GM21737 (cell line): ENCODE measurements around the gene YOD1.

Source experiments
- ATAC-seq: cut with Tn5 transposase; IDR thresholded peaks from one replicate; pipeline ENCODE4 v1.9.1; 2021; ENCODE audit warnings: mild to moderate bottlenecking, moderate library complexity; ENCODE audit not compliant: unreplicated experiment

YOD1 gene

DNA sequence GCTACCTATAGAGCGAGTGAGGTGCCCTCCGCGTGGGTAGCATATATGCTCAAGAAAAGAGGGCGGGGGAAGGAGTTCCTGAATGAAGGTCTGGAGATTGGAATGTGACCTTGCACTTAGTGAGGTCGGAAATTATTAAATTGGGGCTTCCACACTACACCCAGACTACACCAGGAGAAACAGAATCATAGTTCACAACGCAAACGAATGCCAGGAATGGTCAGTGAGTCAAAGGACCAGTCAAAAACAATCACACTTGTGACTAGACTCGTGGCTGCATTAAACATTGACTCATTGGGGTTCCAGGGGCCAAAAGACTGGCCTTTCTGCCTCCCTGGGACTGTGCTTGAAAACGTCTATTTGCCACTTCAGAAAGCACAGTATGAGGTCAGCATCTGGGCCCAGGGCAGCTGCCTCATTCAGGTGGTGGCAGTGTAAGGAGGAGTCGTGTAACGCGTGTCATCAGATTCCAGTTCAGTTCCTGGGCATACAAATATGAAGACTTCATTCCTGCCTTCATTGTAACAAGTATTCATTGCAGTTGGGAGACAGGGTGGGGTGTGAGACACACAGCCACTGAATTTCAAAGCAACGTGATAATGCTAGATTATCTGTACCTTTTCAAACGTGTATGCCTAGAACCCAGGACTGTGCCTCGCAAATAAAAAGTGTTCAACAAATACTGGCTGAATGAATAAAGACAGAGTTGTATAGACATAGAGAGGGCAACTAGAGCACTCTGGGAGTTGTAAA, at the start of gene YOD1:
Gene YOD1 (minus strand): TSS at position 18 of the 753 bp plus-strand sequence. CDS start 178 bp downstream, outside the sequence.
- ATAC-seq: no peak

DNA sequence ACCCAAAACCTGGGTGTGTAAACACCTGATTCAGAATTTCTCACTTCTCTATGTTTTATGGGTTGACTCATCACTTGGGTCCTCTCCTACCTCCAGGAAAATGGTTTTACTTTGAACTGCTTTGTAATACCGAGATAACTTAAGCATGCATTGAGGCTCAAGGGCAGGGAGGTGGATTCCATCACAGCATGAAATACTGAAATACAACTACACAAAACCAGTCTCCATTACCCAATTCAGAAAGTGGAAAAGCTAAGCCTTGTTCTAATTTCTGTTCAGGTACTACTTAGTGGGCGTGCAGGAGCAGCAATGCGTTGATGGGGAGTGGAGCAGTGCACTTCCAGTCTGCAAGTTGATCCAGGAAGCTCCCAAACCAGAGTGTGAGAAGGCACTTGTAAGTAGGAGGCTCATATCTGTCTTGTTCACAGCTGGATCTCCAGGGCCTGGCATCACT, 46.9 kb upstream of the YOD1 start:
- ATAC-seq: no peak

DNA sequence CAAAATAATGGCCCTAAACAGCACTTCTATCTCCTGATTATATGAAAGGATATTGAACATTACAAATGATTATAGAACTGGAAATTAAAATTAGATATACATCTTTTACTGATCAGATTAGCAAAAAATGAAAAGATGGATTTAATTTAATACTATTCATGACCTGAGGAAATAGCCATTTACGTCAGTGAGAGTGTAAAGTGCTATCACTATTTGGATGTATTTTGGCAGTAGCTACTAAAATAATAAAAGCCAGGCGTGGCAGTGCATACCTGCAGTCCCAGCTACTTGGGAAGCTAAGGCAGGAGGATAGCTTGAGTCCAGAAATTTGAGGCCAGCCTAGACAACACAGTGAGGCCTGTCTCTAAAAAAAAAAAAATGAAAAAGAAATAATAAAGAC, 42.9 kb upstream of the YOD1 start:
- no peak for ATAC-seq

DNA sequence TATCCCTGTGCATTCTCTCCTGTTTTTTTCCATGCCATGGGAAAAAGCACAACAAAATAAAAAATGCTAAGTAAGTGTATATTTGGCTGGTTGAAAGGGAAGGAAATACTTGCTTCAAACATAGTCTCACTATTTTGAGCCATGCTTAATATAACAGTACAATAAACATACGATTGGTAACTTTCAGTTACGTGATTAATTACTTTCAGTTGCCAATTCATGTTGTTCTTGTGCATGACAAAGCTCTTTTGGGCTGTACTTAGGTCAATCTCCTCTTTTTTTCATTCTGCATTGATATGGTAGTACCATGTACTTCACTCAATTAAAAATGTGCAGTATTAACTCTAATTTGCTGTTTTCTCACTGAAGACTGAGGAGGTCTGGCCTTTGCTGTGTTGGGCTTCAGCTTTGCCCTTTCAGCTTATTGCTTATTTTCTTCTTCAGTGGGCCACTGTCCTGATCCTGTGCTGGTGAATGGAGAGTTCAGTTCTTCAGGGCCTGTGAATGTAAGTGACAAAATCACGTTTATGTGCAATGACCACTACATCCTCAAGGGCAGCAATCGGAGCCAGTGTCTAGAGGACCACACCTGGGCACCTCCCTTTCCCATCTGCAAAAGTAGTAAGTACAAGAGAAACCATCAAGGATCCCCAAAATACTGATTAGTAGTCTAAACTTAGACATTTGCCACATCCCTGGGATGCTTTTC, 40.3 kb upstream of the YOD1 start:
- no peak for ATAC-seq

DNA sequence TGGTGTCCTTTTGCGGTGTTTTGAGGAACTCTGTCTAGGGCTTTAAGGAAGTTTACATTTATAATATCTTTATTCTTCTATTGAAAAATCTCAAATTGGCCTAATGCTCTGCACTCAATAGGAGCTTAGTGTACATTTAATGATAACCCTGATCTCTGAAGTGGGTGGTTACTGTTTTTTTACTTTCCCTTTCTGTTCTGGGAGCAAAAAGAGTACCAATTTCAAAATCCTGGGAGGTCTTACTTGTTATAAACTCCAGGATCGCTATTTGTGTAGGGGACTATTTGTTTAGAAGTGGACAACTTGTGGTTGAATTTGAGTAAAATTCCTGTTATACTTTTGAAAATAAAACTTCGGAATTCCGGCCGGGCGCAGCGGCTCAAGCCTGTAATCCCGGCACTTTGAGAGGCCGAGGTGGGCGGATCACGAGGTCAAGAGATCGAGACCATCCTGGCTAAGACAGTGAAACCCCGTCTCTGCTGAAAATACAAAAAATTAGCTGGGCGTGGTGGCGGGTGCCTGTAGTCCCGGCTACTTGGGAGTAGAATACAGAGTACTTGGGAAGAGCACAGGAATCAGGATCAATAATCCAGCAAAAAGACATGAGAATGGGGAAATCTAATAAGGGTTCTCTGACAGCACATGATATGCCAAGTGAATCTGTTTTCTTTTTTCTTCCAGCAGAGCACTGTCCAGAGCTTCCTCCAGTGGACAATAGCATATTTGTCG, 38.8 kb upstream of the YOD1 start:
- ATAC-seq: no peak

DNA sequence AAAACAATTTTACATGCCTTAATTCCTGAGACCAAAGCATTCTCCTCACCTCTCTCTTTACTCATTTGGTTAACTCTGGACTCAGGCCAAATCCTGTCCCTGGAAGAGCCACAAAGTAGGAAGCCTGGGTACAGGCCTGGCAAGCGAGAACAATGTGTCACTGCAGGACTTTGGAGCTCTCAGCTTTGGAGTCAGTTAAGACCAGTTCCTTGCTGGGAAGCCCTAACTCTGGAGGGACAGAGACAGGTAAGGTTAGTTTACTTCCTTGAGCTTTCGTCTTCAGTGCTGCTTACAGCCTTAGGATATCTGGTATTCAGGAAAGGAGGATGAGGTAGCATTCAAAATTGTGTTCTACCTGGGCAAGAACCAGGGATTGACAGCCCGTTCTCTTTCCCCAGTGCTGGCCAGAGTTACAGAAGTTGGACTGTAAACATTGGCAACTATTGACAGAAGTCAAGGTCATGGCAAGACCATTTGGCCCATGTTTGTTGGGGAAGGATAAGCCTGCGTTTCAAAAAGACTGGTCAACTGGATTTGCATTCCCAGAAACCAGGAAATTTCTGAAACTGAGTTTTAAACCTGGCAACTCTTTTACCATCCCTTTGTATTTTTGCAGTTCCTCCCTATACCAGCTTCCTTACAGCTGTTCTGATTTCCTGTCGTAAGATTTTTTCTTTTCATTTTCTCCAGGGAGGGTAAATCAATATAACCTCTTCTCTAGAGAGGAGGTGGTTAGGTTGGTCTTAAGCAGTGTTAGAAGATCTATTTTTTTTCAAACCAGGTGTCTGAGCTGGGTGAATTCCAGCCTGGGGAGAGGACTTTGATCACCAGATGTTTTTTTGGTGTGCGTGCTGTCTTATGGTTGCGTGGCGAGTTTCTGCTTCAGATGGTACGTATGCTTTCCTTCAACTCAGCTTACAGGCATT, 38.0 kb upstream of the YOD1 start, which contains the start of gene C4BPB:
Gene C4BPB (plus strand): TSS at position 160 of the 926 bp plus-strand sequence. CDS start 672 bp downstream, at position 832.
- no peak for ATAC-seq

DNA sequence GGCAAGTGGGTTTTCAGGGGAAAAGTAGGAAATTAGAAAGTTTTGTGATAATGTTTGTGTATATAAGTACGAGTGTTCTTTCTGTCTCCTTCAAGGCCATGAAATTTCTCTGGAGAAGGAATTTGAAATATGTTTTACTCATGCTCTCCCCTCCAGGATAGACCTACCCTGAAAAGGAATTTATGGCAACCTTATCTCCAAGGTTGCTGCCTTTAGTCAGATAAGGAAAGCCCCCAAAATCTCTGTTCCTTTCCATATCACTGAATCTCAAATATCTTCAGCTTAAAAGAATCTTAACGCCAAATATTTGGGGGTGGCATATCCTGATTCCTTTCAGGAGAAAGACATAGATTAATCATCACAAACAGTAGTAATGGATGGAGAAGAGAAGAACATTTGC, 37.2 kb upstream of the YOD1 start:
- ATAC-seq: no peak

DNA sequence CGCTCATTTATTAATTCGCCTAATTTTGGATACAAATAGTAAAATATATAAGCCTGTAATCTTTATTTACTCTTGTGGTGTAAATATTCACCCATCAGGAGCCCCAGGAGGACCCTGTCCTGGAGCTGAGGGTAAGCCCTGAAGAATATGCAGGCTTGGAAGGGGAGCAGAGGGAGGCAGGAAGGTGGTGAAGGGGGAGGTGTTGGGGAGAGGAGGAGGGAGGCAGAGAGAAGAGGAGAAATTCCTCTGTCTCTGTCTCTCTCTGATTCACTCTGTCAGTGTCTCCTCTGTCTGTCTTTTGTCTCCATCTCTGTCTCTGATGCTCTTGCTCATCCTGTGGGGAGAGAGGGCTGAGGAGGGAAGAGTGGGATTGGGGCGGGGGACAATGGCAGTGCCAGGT, 34.9 kb upstream of the YOD1 start:
- no peak for ATAC-seq

DNA sequence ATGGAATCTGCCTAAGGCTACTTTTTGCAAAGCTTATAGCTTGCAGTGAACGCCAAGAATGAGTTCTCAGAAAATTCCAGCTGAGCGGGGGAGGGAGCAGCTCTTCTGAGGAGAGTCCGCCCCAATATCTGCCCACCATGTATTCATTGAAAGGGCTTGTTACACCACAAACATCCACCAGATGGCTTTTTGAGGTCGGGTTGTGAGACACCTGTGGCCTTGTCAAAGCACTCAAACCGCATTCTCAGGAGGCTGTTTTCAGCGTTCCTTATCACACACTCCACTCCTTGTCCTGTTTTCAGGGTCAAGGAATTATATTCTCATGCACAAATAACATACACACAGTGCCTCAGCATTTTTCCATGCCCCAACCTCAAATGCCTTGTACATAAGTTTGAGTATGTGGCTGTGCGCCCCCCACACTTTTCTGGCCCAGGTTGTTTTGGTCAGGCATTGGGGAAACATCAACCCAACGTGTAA, 33.7 kb upstream of the YOD1 start:
- no peak for ATAC-seq

DNA sequence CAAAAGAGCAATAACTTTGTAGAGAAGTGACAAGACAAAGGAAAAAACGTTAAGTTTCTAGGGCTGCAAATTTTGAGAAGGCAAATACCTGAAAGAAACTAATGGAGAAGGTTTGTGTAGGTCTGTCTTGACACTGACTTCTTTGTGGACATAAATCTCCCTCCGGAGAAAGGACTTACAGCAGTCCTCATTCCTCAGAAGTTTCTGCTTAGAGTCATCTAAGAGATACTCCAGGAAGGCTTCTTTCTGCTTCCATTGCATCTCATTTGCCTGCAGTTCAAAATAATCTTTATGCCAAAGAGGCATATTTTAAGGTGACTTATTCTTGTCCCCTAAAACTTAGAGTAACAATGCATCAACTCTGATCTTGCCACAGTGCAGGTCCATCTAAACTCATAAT, 33.2 kb upstream of the YOD1 start:
- no peak for ATAC-seq

DNA sequence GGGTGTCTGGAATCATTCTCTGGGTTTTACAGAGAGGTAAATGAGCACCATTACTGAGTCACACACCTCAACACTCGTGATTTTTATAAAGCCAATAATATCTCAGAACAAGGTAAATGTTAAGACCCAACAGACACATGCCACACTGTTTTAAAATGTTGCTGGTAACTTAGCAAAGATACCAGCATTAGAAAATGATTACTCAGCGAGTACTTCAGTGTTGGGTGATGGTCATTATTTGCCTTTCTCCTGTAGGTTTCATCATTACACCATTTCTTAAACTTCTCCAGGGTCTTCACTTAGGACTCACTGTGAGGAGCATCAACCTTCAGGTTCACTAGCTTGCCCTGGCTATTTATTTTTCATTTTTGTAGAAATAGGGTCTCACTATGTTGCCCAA, 30.8 kb upstream of the YOD1 start:
- ATAC-seq: no peak

DNA sequence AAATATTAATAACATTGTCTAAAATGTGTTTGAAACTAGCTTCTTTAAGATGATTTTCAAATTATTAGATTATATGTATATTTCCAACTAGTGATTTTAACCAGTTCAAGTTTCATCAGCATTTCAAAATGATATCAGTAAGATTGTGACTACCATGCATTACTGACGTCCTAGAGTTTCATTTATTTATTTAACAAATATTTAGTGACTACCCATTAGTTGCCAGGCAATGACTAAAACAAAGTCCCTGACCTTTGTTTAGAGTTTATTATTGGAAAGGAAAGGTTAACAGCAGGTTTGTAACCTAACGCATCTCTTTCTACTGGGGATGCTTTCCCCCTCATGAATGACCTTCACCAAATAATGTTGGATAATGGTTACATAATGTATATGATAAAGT, 30.1 kb upstream of the YOD1 start:
- ATAC-seq: no peak

DNA sequence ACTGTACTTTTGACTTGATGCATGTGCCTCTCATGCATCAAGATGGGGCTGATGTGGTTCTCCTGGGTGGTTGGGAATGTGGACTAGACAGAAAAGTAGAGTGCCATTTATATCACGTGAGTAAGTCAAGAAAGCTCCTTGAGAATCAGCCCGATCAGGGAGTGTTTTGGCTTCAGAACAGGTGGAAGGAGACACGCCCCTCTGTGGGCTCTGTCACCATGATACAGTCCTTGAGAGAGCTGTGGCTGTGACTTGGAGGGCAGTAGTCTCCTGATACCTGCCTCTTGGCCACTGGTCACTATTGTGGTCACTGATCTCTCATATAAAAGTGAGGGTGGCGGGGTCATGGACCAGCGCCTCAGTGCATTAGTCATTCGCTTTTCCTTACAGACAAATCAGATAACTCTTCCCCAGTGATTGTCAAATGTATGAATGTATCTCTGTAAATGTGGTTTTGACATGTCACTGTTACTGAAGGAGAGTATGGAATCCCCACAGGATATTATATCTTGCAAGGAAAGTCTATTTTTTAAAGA, 28.8 kb upstream of the YOD1 start:
- no peak for ATAC-seq

DNA sequence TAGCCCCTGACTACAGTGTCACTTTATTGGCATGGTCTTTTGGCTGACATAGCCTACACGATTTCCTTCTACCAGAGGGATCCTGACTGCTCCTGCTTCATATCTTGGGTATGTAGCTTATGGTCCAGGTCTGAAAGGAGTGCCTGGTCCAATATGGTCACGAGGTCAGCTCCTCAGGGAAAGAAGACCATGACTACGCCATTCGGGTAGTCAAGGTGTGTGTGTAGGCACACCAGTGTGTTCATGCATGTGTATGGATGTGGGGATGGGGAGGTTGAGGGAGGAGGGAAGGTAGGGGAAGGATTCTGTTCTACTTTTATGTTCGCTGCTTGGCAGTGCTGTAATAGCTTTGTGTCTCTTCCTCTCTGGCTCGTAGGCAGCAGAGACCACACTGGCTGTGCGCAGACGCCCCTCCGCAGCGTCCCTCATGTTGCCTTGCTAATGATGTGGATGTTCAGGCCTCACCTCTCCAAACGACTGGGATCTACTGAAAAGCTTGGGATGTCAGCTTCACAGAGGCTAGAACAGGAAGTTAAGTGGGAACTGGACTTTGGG, 27.6 kb upstream of the YOD1 start:
- ATAC-seq: no peak

DNA sequence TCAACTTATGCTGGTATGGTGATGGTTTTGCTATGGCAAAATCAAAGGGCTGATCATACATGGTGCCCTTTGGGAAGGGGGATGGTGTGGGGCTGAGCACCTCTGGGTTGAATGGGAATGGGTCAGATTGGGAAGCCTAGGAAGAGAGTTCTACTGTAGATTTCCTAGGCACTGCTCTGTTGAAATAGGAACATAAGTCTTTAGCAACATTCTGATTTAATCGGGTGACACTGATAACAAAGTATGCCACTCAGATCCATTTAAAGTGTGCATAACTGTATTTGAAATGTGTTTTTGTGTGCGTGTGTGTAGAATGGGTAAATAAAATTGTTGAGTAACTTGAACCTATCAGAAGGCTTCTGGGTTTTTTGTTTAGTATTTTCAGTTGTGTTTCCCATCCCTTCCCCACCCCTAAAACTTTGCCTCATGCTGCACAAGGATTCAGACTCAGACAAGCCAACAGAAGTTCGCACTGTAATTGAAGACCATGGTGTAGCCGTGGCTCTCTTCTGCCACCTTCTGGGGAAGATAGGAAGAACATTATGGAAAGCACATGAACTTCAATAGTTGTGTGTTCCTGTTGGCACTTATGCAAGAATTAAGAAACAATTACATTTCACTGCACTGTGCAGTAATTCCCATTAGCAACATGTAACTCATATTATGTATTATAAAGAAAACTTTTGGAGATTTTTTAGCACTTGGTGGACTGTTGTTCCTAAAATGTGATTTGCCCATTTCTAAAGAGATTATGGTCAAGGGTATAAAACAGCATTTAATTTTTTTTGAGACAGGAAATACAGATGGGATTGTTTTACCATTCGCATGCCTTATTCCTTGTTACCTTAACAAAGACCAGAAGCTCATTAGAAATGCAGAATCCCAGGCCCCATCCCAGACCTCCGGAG, 26.7 kb upstream of the YOD1 start:
- ATAC-seq: no peak

DNA sequence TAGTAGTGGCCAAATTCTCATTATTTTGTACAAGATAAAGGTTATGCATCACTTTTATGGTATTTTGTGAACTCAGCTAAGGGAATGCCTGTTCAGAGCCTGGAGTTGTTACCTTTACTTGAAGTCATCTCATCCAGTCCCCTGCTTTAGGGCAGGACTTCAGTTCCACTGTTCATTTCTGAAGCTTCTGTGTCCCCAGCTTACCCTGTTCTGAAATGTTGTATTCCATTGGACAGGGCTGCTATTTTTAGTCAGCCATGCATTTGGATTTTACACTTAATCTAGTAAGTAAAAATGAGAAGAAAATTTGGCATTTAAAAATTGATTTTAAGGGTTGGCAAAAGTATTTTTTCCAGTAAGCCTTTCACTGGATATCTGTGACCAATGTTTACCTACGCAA, 26.0 kb upstream of the YOD1 start:
- no peak for ATAC-seq

DNA sequence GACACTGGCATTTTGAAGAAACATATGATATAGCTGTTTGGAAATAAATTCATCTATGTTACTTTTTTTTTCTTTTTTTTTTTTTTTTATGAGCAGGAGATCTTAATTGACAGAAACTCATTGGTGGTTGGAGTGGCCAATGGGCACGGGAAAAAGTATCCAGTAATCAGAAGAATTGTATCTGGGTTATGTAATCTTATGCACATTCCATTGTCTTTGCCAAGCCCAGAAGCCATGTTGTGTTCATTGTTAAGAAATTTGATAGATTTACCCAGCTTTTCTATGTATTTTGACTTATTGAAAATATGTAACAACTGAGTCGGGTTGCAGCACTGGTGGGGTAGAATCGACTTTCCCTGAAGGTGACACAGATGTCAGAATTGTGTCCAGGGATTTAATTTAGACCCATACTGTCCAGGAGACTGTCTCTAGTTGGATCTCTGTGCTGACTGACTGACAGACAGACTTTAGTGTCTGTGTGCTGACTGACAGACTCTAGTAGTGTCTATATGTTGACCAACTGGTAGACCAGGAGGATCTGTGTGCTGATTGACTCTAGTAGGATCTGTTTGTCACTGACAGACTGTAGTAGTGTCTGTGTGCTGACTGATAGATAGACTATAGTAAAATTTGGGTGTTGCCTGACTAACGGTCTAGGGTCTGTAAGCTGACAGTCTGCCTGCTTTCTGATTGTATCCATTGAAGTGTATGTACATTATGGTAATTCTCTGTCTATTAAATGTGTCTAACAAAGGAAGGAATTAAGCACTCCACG, 25.4 kb upstream of the YOD1 start:
- ATAC-seq: no peak
